ENCODE results near the gene ADAMTSL4.

DNA sequence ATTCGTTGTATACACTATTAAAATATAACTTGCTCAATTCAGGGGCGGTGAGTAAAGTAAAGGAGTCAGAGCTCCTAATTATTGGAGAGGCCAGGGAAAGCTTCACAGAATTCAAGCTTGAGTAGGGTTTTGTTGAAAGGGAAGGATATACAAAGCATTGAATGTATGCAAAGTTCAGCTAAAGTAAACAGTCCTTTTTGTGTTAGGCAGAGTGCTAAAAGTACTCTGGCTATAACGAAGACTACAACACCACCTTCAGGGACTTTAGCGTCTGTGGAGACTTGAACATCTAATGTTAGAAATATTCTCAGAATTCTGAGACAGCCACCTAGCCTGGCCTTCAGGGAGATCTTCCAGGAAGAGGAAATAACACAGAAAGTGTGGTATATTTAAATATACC, 32.6 kb upstream of the ADAMTSL4 start:
- TF ChIP-seq, protein P1, sequence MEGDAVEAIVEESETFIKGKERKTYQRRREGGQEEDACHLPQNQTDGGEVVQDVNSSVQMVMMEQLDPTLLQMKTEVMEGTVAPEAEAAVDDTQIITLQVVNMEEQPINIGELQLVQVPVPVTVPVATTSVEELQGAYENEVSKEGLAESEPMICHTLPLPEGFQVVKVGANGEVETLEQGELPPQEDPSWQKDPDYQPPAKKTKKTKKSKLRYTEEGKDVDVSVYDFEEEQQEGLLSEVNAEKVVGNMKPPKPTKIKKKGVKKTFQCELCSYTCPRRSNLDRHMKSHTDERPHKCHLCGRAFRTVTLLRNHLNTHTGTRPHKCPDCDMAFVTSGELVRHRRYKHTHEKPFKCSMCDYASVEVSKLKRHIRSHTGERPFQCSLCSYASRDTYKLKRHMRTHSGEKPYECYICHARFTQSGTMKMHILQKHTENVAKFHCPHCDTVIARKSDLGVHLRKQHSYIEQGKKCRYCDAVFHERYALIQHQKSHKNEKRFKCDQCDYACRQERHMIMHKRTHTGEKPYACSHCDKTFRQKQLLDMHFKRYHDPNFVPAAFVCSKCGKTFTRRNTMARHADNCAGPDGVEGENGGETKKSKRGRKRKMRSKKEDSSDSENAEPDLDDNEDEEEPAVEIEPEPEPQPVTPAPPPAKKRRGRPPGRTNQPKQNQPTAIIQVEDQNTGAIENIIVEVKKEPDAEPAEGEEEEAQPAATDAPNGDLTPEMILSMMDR (IDR thresholded peaks at IDR 0.05) = no peak
- no peak for TF ChIP-seq POLR2AphosphoS5 (IDR thresholded peaks at IDR 0.05)
- no peak for TF ChIP-seq POLR2A (IDR thresholded peaks at IDR 0.05)
- TF ChIP-seq EP300 (IDR thresholded peaks at IDR 0.05) = no peak
